H9 (cell line): ENCODE measurements around the gene HPDL. TPM values are rescaled to one million over a fixed set of nuclear protein-coding genes. Genes with fewer than 3 reads are reported as not detected.
"Not testable (repeated sequence)": the region's sequence is repeated elsewhere in the genome, so short reads cannot be mapped to it uniquely, and the experiment has no call there.

Source experiments
- DNase-seq: peaks from one replicate; pipeline ENCODE4 v3.0.0-alpha.2; 2017
- H2AFZ ChIP-seq: one replicate; pipeline ENCODE4 v1.6.1; 2013; ENCODE audit warnings: mild to moderate bottlenecking, low read length, control low read depth, moderate library complexity
- H2AK5ac ChIP-seq: 2 replicates; pipeline ENCODE4 v1.6.1; 2013; ENCODE audit warnings: low read length, control low read depth, mixed read lengths; ENCODE audit not compliant: insufficient read length
- H2BK120ac ChIP-seq: one replicate; pipeline ENCODE4 v1.6.1; 2013; ENCODE audit warnings: low read depth, mild to moderate bottlenecking, low read length, control low read depth, inconsistent platforms; ENCODE audit not compliant: poor library complexity, severe bottlenecking
- H2BK12ac ChIP-seq: 2 replicates; pipeline ENCODE4 v1.6.1; 2013; ENCODE audit warnings: low read length, control low read depth, mixed read lengths, low read depth; ENCODE audit not compliant: insufficient read length
- H2BK15ac ChIP-seq: 2 replicates; pipeline ENCODE4 v1.6.1; 2013; ENCODE audit warnings: low read depth, low read length, control low read depth
- H2BK20ac ChIP-seq: one replicate; pipeline ENCODE4 v1.6.1; 2013; ENCODE audit warnings: low read depth, mild to moderate bottlenecking, low read length, control low read depth, inconsistent platforms; ENCODE audit not compliant: poor library complexity, severe bottlenecking
- H2BK5ac ChIP-seq: 2 replicates; pipeline ENCODE4 v1.6.1; 2013; ENCODE audit warnings: low read length, control low read depth, mixed read lengths; ENCODE audit not compliant: insufficient read length
- H3K14ac ChIP-seq: 2 replicates; pipeline ENCODE4 v1.6.1; 2013; ENCODE audit warnings: low read length, control low read depth; ENCODE audit not compliant: insufficient read depth
- H3K18ac ChIP-seq: 2 replicates; pipeline ENCODE4 v1.6.1; 2013; ENCODE audit warnings: low read depth, mild to moderate bottlenecking, mixed read lengths, low read length, control low read depth; ENCODE audit not compliant: insufficient read length
- H3K23ac ChIP-seq: 2 replicates; pipeline ENCODE4 v1.6.1; 2013; ENCODE audit warnings: low read length, control low read depth, mixed read lengths, low read depth; ENCODE audit not compliant: insufficient read length
- H3K23me2 ChIP-seq: 2 replicates; pipeline ENCODE4 v1.6.1; 2013; ENCODE audit warnings: low read depth, mild to moderate bottlenecking, mixed read lengths, low read length, control low read depth; ENCODE audit not compliant: insufficient read length, poor library complexity, severe bottlenecking
- H3K27ac ChIP-seq: 2 replicates; pipeline ENCODE4 v1.5.1; 2013; ENCODE audit warnings: low read length, control low read depth, mixed read lengths, low read depth; ENCODE audit not compliant: insufficient read length
- H3K27me3 ChIP-seq: 2 replicates; pipeline ENCODE4 v1.6.1; 2013; ENCODE audit warnings: low read length, control low read depth, inconsistent platforms; ENCODE audit not compliant: insufficient read depth
- H3K4ac ChIP-seq: 2 replicates; pipeline ENCODE4 v1.6.1; 2013; ENCODE audit warnings: low read depth, mild to moderate bottlenecking, control low read depth, inconsistent platforms, low read length, moderate library complexity
- H3K4me1 ChIP-seq: 2 replicates; pipeline ENCODE4 v1.6.1; 2013; ENCODE audit warnings: low read length, control low read depth, inconsistent platforms; ENCODE audit not compliant: insufficient read depth
- H3K4me2 ChIP-seq: 2 replicates; pipeline ENCODE4 v1.6.1; 2013; ENCODE audit warnings: low read length, control low read depth, mixed read lengths; ENCODE audit not compliant: insufficient read length, insufficient read depth
- H3K56ac ChIP-seq: 2 replicates; pipeline ENCODE4 v1.6.1; 2013; ENCODE audit warnings: low read depth, mild to moderate bottlenecking, mixed read lengths, low read length, control low read depth; ENCODE audit not compliant: insufficient read length
- H3K79me1 ChIP-seq: 2 replicates; pipeline ENCODE4 v1.6.1; 2013; ENCODE audit warnings: low read depth, mild to moderate bottlenecking, moderate library complexity, low read length, control low read depth, inconsistent platforms; ENCODE audit not compliant: insufficient read depth, poor library complexity, severe bottlenecking
- H3K79me2 ChIP-seq: 2 replicates; pipeline ENCODE4 v1.6.1; 2013; ENCODE audit warnings: low read length, control low read depth, inconsistent platforms; ENCODE audit not compliant: insufficient read depth
- H3K9ac ChIP-seq: 2 replicates; pipeline ENCODE4 v1.6.1; 2013; ENCODE audit warnings: low read length, control low read depth, mixed read lengths; ENCODE audit not compliant: insufficient read length; ENCODE audit errors: extremely low read depth
- H3K9me3 ChIP-seq: one replicate; pipeline ENCODE4 v1.6.1; 2013; ENCODE audit warnings: low read depth, low read length, inconsistent platforms; ENCODE audit not compliant: control insufficient read depth
- H3T11ph ChIP-seq: one replicate; pipeline ENCODE4 v1.6.1; 2013; ENCODE audit warnings: mild to moderate bottlenecking, low read length, control low read depth, inconsistent platforms
- H4K20me1 ChIP-seq: one replicate; pipeline ENCODE4 v1.6.1; 2013; ENCODE audit not compliant: control insufficient read depth, insufficient read length, insufficient read depth
- H4K5ac ChIP-seq: 2 replicates; pipeline ENCODE4 v1.6.1; 2013; ENCODE audit warnings: low read depth, mild to moderate bottlenecking, mixed read lengths, low read length, control low read depth; ENCODE audit not compliant: insufficient read length
- H4K8ac ChIP-seq: replicated peaks from 2 replicates; pipeline ENCODE4 v1.6.1; 2013; ENCODE audit warnings: low read length, control low read depth, mixed read lengths, low read depth; ENCODE audit not compliant: insufficient read length
- H4K91ac ChIP-seq: 2 replicates; pipeline ENCODE4 v1.6.1; 2013; ENCODE audit warnings: low read depth, mild to moderate bottlenecking, moderate library complexity, mixed read lengths, low read length, control low read depth; ENCODE audit not compliant: insufficient read length
- H3K27ac Mint-ChIP-seq, 3 experiments: 2 replicates in 2 of 3; 3 replicates in 1 of 3; pipeline ENCODE4 v1.8.0; 2020 to 2021; ENCODE audit warnings: mixed read lengths in 3 of 3, mild to moderate bottlenecking in 1 of 3, moderate library complexity in 1 of 3
- H3K27me3 Mint-ChIP-seq: 2 replicates; pipeline ENCODE4 v1.8.0; 2021; ENCODE audit warnings: low read depth, mild to moderate bottlenecking, moderate library complexity, mixed read lengths
- H3K36me3 Mint-ChIP-seq, 3 experiments: 2 replicates in 2 of 3; 3 replicates in 1 of 3; pipeline ENCODE4 v1.8.0; 2020 to 2021; ENCODE audit warnings: low read depth in 3 of 3, mixed read lengths in 3 of 3; ENCODE audit not compliant: insufficient read depth in 1 of 3
- H3K4me1 Mint-ChIP-seq, 2 experiments: 2 replicates each; pipeline ENCODE4 v1.8.0; 2020; ENCODE audit warnings: mixed read lengths in 2 of 2
- H3K4me3 Mint-ChIP-seq, 2 experiments: 2 replicates in 1 of 2; 3 replicates in 1 of 2; pipeline ENCODE4 v1.8.0; 2020 to 2021; ENCODE audit warnings: mild to moderate bottlenecking in 2 of 2, mixed read lengths in 2 of 2, moderate library complexity in 1 of 2
- H3K9me3 Mint-ChIP-seq, 2 experiments: 2 replicates in 1 of 2; 3 replicates in 1 of 2; pipeline ENCODE4 v1.8.0; 2020; ENCODE audit warnings: mild to moderate bottlenecking in 2 of 2, mixed read lengths in 2 of 2, moderate library complexity in 1 of 2
- WGBS: extraction: QIAGEN DNeasy Blood & Tissue Kit; methylation state at CpG from one replicate; pipeline ENCODE4 v1.1.7; 2013; ENCODE audit warnings: missing lambda C conversion rate, low lambda C conversion rate, mixed read lengths; ENCODE audit not compliant: insufficient read length; ENCODE audit errors: extremely low coverage; 5-methylcytosine and 5-hydroxymethylcytosine counted together
- total RNA-seq: library from RNA; stranded (reverse); gene quantifications from 2 replicates; pipeline ENCODE4 v1.2.1, GENCODE V29; 2021
- TF ChIP-seq, protein P1 (sequence below): fragments of 200-600 bp; sonication (generic); conservative IDR thresholded peaks from 3 replicates; pipeline ENCODE4 v1.8.0; 2021; ENCODE audit warnings: antibody characterized with exemption, mild to moderate bottlenecking

HPDL gene
- total RNA-seq, 1 experiment from 2014 or later: 10.6 TPM

DNA sequence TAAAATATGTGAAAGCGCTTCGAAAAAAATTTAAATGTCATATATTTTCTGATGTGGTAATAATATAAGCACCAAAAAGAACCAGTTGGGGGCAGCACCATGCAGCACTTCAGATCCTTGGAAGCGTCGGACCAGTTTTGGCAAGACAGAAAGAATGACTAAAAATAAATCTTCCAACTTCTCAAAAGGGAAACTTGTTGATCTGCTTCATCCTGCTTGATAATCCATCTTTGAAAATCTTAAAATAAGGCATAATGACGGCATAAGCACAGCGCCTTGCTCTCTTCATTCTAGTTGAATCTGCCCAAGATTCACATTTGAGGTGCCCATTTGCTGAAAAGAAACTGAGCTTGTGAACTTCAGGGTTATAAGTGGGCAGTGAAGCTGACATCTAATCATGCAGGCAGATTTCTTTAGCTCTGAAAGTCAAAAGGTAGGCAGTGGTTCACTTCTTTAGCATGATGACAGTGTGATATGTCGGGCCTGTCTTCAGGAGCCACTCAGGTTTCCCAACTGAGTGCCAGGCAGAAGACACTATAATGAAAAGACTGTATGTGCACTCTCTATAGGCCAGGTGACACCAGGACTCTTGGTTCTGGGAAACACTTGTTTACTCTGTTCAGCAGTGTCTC is 33.3 kb downstream of the HPDL start:
- Histone ChIP-seq H3K23ac (no peak overlapping the region), H4K20me1 (no peaks in the 10 kb centered on the region), H3K14ac (no peak overlapping the region), H4K91ac (no peak overlapping the region), H3K56ac (no peak overlapping the region), H2BK120ac (no peak overlapping the region), H2BK5ac (no peak overlapping the region), H3K18ac (no peak overlapping the region), H2AK5ac (no peak overlapping the region), H3T11ph (no peak overlapping the region), H2BK20ac (no peak overlapping the region), H3K4me2 (peak overlapping the region; percentile 55), H3K9ac (no peak overlapping the region), H2BK15ac (no peak overlapping the region), H2BK12ac (no peak overlapping the region), H4K5ac (no peak overlapping the region), H3K4ac (no peak overlapping the region), H2AFZ (no peak overlapping the region), H4K8ac (no peak overlapping the region), H3K27me3 (no peaks in the 10 kb centered on the region), H3K27ac (peak overlapping the region; percentile 64), H3K79me2 (no peaks in the 10 kb centered on the region), H3K79me1 (no peaks in the 10 kb centered on the region), H3K9me3 (no peaks in the 10 kb centered on the region), H3K4me1 (peaks cover 6% of the 10 kb centered on the region; the same call in 1 of the 2 replicates), H3K23me2 (no peaks in the 10 kb centered on the region)
- peak overlapping the region in 1 of 2 experiments; percentile 62; a peak in 1 of 5 replicates for H3K4me3 Mint-ChIP-seq
- no peaks in the 10 kb centered on the region for H3K27me3 Mint-ChIP-seq
- peak overlapping the region; percentile 13 to 84 (median 78); a peak in 5 of 7 replicates for H3K27ac Mint-ChIP-seq
- no peaks in the 10 kb centered on the region for H3K36me3 Mint-ChIP-seq
- WGBS: no CpG with 5 or more reads among the region's 7 CpGs
- TF ChIP-seq, protein P1, sequence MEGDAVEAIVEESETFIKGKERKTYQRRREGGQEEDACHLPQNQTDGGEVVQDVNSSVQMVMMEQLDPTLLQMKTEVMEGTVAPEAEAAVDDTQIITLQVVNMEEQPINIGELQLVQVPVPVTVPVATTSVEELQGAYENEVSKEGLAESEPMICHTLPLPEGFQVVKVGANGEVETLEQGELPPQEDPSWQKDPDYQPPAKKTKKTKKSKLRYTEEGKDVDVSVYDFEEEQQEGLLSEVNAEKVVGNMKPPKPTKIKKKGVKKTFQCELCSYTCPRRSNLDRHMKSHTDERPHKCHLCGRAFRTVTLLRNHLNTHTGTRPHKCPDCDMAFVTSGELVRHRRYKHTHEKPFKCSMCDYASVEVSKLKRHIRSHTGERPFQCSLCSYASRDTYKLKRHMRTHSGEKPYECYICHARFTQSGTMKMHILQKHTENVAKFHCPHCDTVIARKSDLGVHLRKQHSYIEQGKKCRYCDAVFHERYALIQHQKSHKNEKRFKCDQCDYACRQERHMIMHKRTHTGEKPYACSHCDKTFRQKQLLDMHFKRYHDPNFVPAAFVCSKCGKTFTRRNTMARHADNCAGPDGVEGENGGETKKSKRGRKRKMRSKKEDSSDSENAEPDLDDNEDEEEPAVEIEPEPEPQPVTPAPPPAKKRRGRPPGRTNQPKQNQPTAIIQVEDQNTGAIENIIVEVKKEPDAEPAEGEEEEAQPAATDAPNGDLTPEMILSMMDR: peak; percentile 81
- no peaks in the 10 kb centered on the region for H3K9me3 Mint-ChIP-seq
- DNase-seq: no peak
- H3K4me1 Mint-ChIP-seq: peaks cover 23 to 28% of the 10 kb centered on the region in 2 experiments

DNA sequence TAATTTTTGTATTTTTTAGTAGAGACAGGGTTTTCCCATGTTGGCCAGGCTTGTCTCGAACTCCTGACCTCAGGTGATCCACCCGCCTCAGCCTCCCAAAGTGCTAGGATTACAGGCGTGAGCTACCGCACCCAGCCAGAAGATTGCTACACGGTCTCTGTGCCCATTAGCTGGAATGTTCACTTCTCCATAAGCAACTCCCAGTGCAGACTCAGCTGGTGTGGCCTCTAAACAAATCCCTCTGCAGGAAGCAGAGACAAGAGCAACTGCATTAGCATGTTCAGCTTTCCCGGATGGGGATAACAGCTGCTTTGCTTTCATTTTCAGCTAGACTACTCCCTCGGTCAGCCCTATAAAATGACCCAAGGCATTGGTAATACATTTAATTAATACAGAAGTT is 34.3 kb downstream of the HPDL start:
- not testable (repeated sequence) for H3K9me3 ChIP-seq, H3K18ac ChIP-seq, H3K23me2 ChIP-seq, H3K79me2 ChIP-seq, H4K91ac ChIP-seq, H2BK20ac ChIP-seq, H4K5ac ChIP-seq, H4K8ac ChIP-seq, H3K27ac ChIP-seq, H3K23ac ChIP-seq, H3K9me3 Mint-ChIP-seq, H2BK5ac ChIP-seq, H3K27me3 Mint-ChIP-seq, H3K4me1 ChIP-seq, H3K56ac ChIP-seq, H2BK15ac ChIP-seq, H2BK120ac ChIP-seq, H3T11ph ChIP-seq, H3K9ac ChIP-seq, H3K4ac ChIP-seq, H2BK12ac ChIP-seq, H2AK5ac ChIP-seq, DNase-seq, H3K79me1 ChIP-seq, H4K20me1 ChIP-seq, H2AFZ ChIP-seq, H3K27me3 ChIP-seq, H3K14ac ChIP-seq, H3K36me3 Mint-ChIP-seq
- H3K27ac Mint-ChIP-seq: peak overlapping the region; percentile 28 to 84 (median 78); a peak in 5 of 7 replicates
- H3K4me2 ChIP-seq: peak overlapping the region; percentile 55
- peak overlapping the region; percentile 35 to 62 for H3K4me3 Mint-ChIP-seq
- peaks cover 24 to 29% of the 10 kb centered on the region in 2 experiments for H3K4me1 Mint-ChIP-seq
- whole genome bisulfite sequencing: no CpG with 5 or more reads among the region's 7 CpGs
